RPMI7951 (cell line): ENCODE measurements around the gene MTCL1. TPM values are rescaled to one million over a fixed set of nuclear protein-coding genes. Genes with fewer than 3 reads are reported as not detected.

Experiments used
- DNase-seq: peaks from one replicate; pipeline ENCODE4 v3.0.0-alpha.2; 2012; ENCODE audit warnings: low read depth
- total RNA-seq: library from RNA; depleted of rRNA; stranded (reverse); fragments of >200 nt; shearing (Covaris generic); gene quantifications from 2 replicates; pipeline ENCODE4 v1.2.3, GENCODE V29; 2014; rRNA removed

MTCL1 gene
- total RNA-seq, 1 experiment from 2014 or later, result 9.3 TPM

- no peak for DNase-seq
Measured at GRCh38 chr18:8863427-8863826, 158.1 kb downstream of the MTCL1 start.

GRCh38 chr18:8865934-8866333 lies 160.6 kb downstream of the MTCL1 start:
- peak; percentile 69 for DNase-seq

- DNase-seq, result no peak
Measured at GRCh38 chr18:8866679-8867078, 161.3 kb downstream of the MTCL1 start.

- DNase-seq, result no peak
Measured at GRCh38 chr18:8868276-8868675, 162.9 kb downstream of the MTCL1 start.

GRCh38 chr18:8868779-8869415 lies 163.5 kb downstream of the MTCL1 start:
- no peak for DNase-seq

- DNase-seq, result no peak
Measured at GRCh38 chr18:8869696-8870095, 164.3 kb downstream of the MTCL1 start.

- peak; percentile 73 for DNase-seq
Measured at GRCh38 chr18:8870528-8870927, 165.2 kb downstream of the MTCL1 start.

- peak; percentile 93 for DNase-seq
Measured at GRCh38 chr18:8871489-8871888, 166.1 kb downstream of the MTCL1 start.

GRCh38 chr18:8874872-8875271 lies 169.5 kb downstream of the MTCL1 start:
- no peak for DNase-seq

- DNase-seq, result no peak
Measured at GRCh38 chr18:8876887-8877286, 171.5 kb downstream of the MTCL1 start.

- no peak for DNase-seq
Measured at GRCh38 chr18:8881103-8881502, 175.7 kb downstream of the MTCL1 start.

Other genes starting within 250 kb of the MTCL1 start
- 50.6 and 61.8 TPM in 2 replicates for gene RAB12, start 96.1 kb upstream of the MTCL1 start, total RNA-seq